ENCODE results near the gene HS1BP3.

DNA sequence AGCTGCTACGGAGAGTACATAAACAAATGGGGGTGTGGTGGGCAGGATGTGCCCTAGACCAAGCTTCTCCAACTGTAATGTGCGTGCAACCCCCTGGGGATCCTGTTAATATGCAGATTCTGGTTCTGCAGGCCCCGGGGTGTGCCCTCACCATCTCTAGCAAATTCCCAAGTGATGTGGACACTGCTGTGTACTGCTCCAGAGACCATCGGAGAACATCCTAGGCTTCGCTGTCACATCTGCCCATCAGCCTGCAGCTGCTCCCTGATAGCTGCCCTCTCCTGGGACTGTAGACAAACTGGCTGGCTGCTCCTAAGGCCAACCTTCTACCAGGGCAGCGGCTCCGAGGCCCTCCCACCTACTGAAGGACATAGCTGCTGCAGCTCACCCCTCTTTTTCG, 3.2 kb downstream of the HS1BP3 start:
- TF ChIP-seq, protein P1, sequence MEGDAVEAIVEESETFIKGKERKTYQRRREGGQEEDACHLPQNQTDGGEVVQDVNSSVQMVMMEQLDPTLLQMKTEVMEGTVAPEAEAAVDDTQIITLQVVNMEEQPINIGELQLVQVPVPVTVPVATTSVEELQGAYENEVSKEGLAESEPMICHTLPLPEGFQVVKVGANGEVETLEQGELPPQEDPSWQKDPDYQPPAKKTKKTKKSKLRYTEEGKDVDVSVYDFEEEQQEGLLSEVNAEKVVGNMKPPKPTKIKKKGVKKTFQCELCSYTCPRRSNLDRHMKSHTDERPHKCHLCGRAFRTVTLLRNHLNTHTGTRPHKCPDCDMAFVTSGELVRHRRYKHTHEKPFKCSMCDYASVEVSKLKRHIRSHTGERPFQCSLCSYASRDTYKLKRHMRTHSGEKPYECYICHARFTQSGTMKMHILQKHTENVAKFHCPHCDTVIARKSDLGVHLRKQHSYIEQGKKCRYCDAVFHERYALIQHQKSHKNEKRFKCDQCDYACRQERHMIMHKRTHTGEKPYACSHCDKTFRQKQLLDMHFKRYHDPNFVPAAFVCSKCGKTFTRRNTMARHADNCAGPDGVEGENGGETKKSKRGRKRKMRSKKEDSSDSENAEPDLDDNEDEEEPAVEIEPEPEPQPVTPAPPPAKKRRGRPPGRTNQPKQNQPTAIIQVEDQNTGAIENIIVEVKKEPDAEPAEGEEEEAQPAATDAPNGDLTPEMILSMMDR (IDR thresholded peaks at IDR 0.05; ENCODE audit: insufficient read depth, low read depth, low read length) = no peak
- no peak for TF ChIP-seq EZH2 (IDR thresholded peaks at IDR 0.05; ENCODE audit: insufficient read depth, low read length)

Measured in astrocyte (in vitro differentiated cells and primary cell).